ENCODE results near the gene C6orf118.

DNA sequence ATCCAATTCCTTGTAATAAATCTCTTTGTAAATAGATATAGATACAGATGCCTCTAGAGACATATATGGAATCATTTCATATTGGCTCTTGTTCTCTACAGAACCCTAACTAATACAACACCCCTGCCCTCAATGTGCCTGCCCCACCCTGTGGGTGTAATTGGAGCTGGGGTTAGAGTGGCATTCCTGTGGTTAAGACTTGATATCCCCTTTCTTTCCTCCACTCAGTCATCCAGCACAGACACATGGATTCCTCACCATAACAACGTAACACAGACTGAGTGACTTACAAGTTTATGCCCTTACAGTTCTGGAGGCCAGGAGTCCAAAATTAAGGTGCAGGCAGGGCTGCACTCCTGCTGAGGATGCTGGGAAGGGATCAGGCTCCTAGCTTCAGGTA lies 42.8 kb downstream of the C6orf118 start:
- no peak for TF ChIP-seq CTCF (IDR thresholded peaks at IDR 0.05)
- TF ChIP-seq POLR2A (IDR thresholded peaks at IDR 0.05), result no peak

All from Peyer's patch (tissue), 4 donors.